ENCODE measurements around the gene CRISPLD2. TPM values are rescaled to one million over a fixed set of nuclear protein-coding genes. Genes with fewer than 3 reads are reported as not detected.

Gene CRISPLD2
- polyA plus RNA-seq, 1 donor from 2014 or later = 0.06 TPM

GRCh38 chr16:84947022-84947421 lies 127.2 kb downstream of the CRISPLD2 start:
- TF ChIP-seq REST (IDR thresholded peaks at IDR 0.05; ENCODE audit: borderline replicate concordance) (no peak), POLR2AphosphoS5 (IDR thresholded peaks at IDR 0.05) (no peak), EP300 (conservative IDR thresholded peaks at IDR 0.05; ENCODE audit: poor library complexity, severe bottlenecking) (no peak), CTCF (IDR thresholded peaks at IDR 0.05; ENCODE audit: poor library complexity, severe bottlenecking) (no peak), SMC3 (conservative IDR thresholded peaks at IDR 0.05; ENCODE audit: poor library complexity) (no peak), EZH2 (IDR thresholded peaks at IDR 0.05; ENCODE audit: borderline replicate concordance, insufficient read depth, low read length, poor library complexity, severe bottlenecking) (no peak)
- no peak overlapping the region for H3K4me3 ChIP-seq (ENCODE audit: low read length)
- no peaks in the 10 kb centered on the region for H3K36me3 ChIP-seq (ENCODE audit: insufficient read depth, low read length)

GRCh38 chr16:84947996-84948850 lies 128.4 kb downstream of the CRISPLD2 start:
- Histone ChIP-seq H3F3A (ENCODE audit: insufficient read depth, low read length, poor library complexity, severe bottlenecking) (no peaks in the 10 kb centered on the region), H3K9me2 (ENCODE audit: insufficient read depth, low read length) (no peaks in the 10 kb centered on the region), H3K9me3 (ENCODE audit: low read length) (no peaks in the 10 kb centered on the region), H3K27me3 (ENCODE audit: insufficient read depth, low read depth, low read length) (no peaks in the 10 kb centered on the region), H3K4me2 (ENCODE audit: low read length) (no peak overlapping the region), H3K27ac (ENCODE audit: low read length) (no peak overlapping the region), H3K4me3 (ENCODE audit: low read length) (no peak overlapping the region), H3K79me2 (replicated peaks; ENCODE audit: insufficient read depth, low read length) (no peaks in the 10 kb centered on the region), H2AFZ (ENCODE audit: low read depth, low read length) (no peak overlapping the region), H3K9ac (ENCODE audit: low read length) (no peak overlapping the region), H3K36me3 (ENCODE audit: insufficient read depth, low read length) (no peaks in the 10 kb centered on the region), H4K20me1 (ENCODE audit: insufficient read depth) (no peaks in the 10 kb centered on the region)
- TF ChIP-seq POLR2AphosphoS5 (IDR thresholded peaks at IDR 0.05) (no peak), REST (IDR thresholded peaks at IDR 0.05; ENCODE audit: borderline replicate concordance) (no peak), EP300 (conservative IDR thresholded peaks at IDR 0.05; ENCODE audit: poor library complexity, severe bottlenecking) (no peak), TAF1 (IDR thresholded peaks at IDR 0.05; ENCODE audit: low read depth) (no peak), EZH2 (IDR thresholded peaks at IDR 0.05; ENCODE audit: borderline replicate concordance, insufficient read depth, low read length, poor library complexity, severe bottlenecking) (no peak)

More at GRCh38 chr16:84947022-84947421, 127.2 kb downstream of the CRISPLD2 start:
- H2AFZ ChIP-seq (ENCODE audit: low read depth, low read length) = no peak overlapping the region
- no peak overlapping the region for H3K4me2 ChIP-seq (ENCODE audit: low read length)
- no peaks in the 10 kb centered on the region for H3K27me3 ChIP-seq (ENCODE audit: insufficient read depth, low read depth, low read length)
- H3K9ac ChIP-seq (ENCODE audit: low read length) = no peak overlapping the region
- H3K27ac ChIP-seq (ENCODE audit: low read length) = no peak overlapping the region
- no peaks in the 10 kb centered on the region for H3K79me2 ChIP-seq (replicated peaks; ENCODE audit: insufficient read depth, low read length)
- H3K9me2 ChIP-seq (ENCODE audit: insufficient read depth, low read length) = no peaks in the 10 kb centered on the region
- no peaks in the 10 kb centered on the region for H3F3A ChIP-seq (ENCODE audit: insufficient read depth, low read length, poor library complexity, severe bottlenecking)
- H4K20me1 ChIP-seq (ENCODE audit: insufficient read depth) = no peaks in the 10 kb centered on the region
- H3K9me3 ChIP-seq (ENCODE audit: low read length) = no peaks in the 10 kb centered on the region
